ENCODE data around the gene TRIM47.
A peak's percentile ranks its signal among the peaks of the same experiment; 100 is the strongest.

Gene TRIM47

GRCh38 chr17:75827308-75828075 is 50.9 kb downstream of the TRIM47 start:
- H3K9me3 ChIP-seq = no peaks in the 10 kb centered on the region
- H3K36me3 ChIP-seq = peaks cover 3% of the 10 kb centered on the region; the same call in 1 of the 2 replicates
- peak; percentile 93 for DNase-seq
- H3K4me1 ChIP-seq = peaks cover 22% of the 10 kb centered on the region
- TF ChIP-seq, protein P1, sequence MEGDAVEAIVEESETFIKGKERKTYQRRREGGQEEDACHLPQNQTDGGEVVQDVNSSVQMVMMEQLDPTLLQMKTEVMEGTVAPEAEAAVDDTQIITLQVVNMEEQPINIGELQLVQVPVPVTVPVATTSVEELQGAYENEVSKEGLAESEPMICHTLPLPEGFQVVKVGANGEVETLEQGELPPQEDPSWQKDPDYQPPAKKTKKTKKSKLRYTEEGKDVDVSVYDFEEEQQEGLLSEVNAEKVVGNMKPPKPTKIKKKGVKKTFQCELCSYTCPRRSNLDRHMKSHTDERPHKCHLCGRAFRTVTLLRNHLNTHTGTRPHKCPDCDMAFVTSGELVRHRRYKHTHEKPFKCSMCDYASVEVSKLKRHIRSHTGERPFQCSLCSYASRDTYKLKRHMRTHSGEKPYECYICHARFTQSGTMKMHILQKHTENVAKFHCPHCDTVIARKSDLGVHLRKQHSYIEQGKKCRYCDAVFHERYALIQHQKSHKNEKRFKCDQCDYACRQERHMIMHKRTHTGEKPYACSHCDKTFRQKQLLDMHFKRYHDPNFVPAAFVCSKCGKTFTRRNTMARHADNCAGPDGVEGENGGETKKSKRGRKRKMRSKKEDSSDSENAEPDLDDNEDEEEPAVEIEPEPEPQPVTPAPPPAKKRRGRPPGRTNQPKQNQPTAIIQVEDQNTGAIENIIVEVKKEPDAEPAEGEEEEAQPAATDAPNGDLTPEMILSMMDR (IDR thresholded peaks at IDR 0.05; ENCODE audit: low read depth, low read length) = peak; percentile 90
- no peaks in the 10 kb centered on the region for H3K27me3 ChIP-seq
- peak overlapping the region; percentile 53 for H3K4me3 ChIP-seq (ENCODE audit: low read depth, low read length)

DNA sequence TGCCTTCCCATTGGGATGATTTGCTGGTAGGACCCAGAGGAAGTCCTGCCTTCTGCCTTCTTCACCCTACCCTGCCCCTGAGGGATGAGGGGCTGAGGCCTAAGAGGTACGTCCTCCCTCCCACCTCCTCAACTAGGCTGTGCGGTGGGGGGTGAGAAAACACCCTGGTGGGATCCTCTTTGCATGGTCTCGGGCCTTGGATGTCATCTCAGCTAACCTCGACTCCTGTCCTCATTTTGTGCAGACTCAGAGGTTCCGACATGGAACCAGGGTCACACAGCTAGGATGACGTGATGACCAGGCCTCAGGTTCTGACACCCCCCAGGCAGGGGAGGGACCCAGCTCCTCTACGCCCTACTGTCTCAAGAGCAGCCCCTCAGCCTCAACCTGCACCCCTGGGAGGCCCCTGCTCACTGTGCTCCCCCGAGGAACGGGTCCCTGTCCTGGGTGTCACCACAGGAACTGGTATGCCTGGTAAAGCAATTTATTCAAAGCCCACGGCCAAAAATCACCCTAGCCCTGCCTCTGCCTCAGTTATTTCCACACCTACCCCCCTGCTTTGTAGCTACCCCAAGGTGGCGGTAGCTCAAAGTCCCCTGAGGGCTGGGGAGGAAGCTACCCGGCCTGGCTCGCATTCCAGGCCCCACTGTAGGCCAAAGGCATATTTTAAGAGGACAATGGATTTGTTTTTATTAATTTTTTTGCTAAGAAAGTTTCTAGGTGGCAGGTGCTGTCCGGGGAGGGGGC is 51.6 kb downstream of the TRIM47 start:
- no peak for DNase-seq
- TF ChIP-seq, protein P1 (IDR thresholded peaks at IDR 0.05; ENCODE audit: low read depth, low read length) = 0 out of 2 replicates have a peak, but pooled peaks have one; percentile 9
- Histone ChIP-seq H3K4me1 (peaks cover 28% of the 10 kb centered on the region), H3K36me3 (peaks cover 10% of the 10 kb centered on the region), H3K27me3 (no peaks in the 10 kb centered on the region), H3K9me3 (no peaks in the 10 kb centered on the region), H3K4me3 (ENCODE audit: low read depth, low read length) (no peak overlapping the region)

DNA sequence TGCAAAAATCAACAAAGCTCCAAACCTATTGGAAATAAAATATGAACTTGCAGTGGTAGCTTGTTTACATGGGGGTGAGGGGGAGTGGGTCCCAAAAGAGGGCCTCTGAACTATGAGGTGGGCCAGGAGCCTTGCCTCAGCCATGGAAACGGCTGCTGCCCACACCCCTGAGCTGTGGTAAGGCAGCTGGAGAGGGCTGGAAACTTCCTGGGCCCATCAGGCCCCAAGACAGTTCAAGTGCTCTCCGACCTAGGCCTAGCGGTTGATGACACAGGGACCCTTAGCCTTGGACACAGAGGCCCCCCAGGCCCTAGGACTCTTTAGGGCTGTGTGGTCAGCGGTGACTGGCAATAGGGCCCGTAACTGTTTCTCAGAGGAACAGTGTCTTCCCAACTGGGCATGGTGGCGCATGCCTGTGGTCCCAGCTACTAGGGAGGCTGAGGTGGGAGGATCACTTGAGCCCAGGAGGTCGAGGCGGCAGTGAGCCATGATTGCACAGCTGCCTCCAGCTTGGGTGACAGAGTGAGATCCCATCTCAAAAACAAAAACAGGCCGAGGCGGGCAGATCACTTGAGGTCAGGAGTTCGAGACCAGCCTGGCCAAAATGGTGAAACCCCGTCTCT is 52.5 kb downstream of the TRIM47 start:
- Histone ChIP-seq H3K27me3 (no peaks in the 10 kb centered on the region), H3K36me3 (peaks cover 19% of the 10 kb centered on the region), H3K9me3 (no peaks in the 10 kb centered on the region), H3K4me1 (peaks cover 34% of the 10 kb centered on the region), H3K4me3 (ENCODE audit: low read depth, low read length) (no peak overlapping the region)
- DNase-seq = no peak
- TF ChIP-seq, protein P1 (IDR thresholded peaks at IDR 0.05; ENCODE audit: low read depth, low read length) = no peak

- Histone ChIP-seq H3K4me3 (ENCODE audit: low read depth, low read length) (no peak overlapping the region), H3K9me3 (no peaks in the 10 kb centered on the region), H3K4me1 (peaks cover 34% of the 10 kb centered on the region), H3K36me3 (peaks cover 25% of the 10 kb centered on the region), H3K27me3 (no peaks in the 10 kb centered on the region)
- DNase-seq = peak; percentile 10
- TF ChIP-seq, protein P1 (IDR thresholded peaks at IDR 0.05; ENCODE audit: low read depth, low read length) = no peak
Observed at GRCh38 chr17:75825149-75825552, 53.2 kb downstream of the TRIM47 start.

GRCh38 chr17:75824666-75825065 is 53.7 kb downstream of the TRIM47 start:
- H3K9me3 ChIP-seq = no peaks in the 10 kb centered on the region
- H3K27me3 ChIP-seq = no peaks in the 10 kb centered on the region
- TF ChIP-seq, protein P1 (IDR thresholded peaks at IDR 0.05; ENCODE audit: low read depth, low read length) = no peak
- no peak overlapping the region for H3K4me3 ChIP-seq (ENCODE audit: low read depth, low read length)
- H3K4me1 ChIP-seq = peaks cover 34% of the 10 kb centered on the region
- no peak for DNase-seq
- peaks cover 30% of the 10 kb centered on the region for H3K36me3 ChIP-seq
